ENCODE data around the gene HMG20A.
A peak's percentile ranks its signal among the peaks of the same experiment; 100 is the strongest.
"Not testable (repeated sequence)": the region's sequence is repeated elsewhere in the genome, so short reads cannot be mapped to it uniquely, and the experiment has no call there.

Gene HMG20A

DNA sequence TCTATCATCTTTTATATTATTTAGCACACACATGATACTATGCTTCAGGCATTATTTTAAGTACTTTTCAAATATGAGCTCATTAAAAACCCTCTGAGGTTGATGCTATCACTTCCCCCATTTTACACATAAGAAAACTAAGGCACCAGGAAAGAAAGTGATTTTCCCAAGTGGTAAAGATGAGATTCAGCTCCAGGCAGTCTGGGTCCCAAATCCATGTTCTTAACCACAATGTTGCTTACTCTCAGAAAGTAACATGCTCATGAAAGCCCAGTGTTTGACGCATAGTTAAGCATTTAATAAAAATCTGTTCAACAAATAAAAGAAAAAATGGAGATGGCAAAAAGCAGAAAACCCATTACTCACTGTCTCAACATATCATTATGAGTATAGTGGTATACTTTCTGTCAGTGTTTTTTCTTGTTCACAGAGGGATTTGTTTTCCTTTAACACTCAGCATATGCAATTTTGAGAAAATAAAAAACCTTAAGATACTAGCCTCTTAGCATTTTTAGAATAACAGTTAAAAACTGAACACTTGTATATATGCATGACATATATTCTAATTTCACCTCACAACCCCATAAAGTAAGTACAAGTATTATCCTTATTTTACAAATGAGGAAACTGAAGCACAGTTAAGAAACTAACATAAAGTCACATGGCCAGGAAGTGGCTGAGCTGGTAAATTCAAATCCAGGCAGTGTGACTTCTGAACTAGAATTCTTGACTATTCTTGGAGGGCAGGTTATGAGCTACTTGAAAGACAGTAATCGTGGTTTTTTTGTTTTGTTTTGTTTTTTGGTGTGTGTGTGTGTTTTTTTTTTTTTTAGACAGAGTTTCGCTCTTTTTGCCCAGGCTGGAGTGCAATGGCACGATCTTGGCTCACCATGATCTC lies 11.2 kb upstream of the HMG20A start:
- no peak for DNase-seq

GRCh38 chr15:77410157-77410500 lies 10.6 kb upstream of the HMG20A start:
- DNase-seq: not testable (repeated sequence)

GRCh38 chr15:77410701-77411618 lies 9.7 kb upstream of the HMG20A start:
- no peak for DNase-seq

DNA sequence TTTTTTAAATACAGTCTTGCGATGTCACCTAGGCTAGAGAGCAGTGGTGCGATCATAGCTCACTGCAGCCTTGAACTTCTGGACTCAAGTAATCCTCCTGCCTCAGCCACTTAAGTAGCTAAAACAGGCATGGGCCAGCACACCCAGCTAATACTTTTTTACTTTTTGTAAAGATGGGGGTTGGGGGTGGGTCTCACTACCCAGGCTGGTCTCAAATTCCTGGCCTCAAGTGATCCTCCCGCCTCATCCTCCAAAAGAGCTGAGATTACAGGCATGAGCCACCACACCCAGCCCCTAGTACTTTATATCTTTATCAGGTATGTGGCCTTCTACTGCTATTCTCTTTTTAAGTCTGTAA lies 9.1 kb upstream of the HMG20A start:
- DNase-seq: no peak

DNA sequence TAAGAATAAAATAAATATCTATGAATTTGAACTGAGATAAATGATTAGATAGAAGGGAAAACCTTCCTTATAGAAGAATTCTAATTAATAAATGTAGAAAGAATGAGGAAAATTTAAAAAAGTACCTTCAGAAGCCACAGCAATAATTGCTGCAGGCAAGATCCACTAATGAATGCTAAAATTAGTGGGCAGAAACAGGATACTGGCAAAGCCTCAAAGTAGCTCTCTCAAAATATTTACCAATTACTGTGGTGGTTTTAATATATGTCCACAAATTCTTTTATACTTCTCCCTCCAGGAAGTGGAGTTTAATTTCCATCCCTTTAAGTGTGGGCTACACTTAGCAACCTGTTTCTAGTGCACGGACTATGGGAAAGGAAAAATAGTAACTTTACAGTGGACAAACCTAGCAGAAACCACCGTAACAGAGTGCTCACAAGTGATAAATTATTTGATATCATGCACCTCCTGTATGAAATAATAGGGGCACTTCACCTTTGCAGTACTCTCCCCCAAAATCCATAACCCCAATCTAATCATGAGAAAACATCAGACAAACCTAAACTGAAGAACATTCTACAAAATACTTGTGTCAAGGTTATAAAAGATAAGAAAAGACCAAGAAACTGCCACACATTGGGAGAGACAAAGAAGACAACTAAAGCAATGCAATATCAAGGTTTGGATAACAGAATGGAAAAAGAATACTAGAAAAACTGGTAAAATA lies 7.6 kb upstream of the HMG20A start:
- DNase-seq: no peak

DNA sequence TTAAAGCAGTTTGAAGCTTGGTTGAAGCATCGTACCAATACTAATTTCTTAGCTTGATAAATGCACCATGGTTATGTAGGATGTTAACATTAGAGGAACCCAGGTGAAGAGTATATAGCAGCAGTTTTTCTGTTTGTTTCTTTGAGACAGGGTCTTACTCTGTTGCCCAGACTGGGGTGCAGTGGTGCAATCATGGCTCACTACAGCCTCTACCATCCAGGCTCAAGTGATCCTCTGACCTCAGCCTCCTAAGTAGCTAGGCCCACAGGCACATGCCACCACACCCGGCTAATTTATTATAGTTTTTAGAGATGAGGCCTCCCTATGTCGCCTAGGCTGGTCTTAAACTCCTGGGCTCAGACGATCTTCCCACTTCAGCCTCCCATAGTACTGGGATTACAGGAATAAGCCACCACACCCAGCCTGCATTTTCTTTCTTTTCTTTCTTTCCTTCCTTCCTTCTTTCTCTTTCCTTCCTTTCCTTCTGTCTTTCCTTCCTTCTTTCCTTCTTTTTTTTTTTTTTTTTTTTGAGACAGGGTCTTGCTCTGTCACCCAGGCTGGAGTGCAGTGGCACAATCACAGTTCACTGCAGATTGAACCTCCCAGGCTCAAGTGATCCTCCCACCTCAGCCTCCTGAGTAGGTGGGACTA lies 6.9 kb upstream of the HMG20A start:
- DNase-seq: no peak

DNA sequence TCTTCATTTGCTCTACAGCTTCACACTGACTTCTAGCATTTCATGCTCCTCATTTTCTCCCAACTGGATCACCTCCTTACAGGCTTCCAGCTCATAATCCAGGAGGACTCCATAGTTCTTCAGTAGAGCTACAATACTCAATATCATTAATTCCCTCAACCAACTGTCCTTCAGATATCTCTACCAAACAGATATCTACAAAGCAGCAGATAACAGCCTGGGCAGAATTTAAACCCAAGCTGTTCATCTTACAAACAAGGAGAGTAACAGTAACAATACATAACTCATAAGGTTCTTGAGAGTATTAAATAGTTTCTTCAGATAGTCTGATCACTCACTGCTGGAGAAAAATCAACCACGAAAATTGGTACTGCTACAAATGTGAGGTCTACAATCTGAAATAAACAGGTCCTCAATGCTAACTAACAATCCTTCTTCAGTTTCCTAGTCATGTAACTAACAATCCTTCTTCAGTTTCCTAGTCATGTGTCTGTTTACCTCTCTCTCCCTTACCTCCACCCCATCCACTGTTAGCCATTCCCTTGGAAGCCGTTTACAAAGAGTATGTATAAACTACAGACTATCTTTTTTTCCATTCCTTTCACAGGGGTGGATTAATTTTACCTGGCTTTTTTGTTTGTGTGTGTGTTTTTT lies 5.8 kb upstream of the HMG20A start:
- DNase-seq: no peak

GRCh38 chr15:77415450-77416147 lies 5.1 kb upstream of the HMG20A start:
- no peak for DNase-seq

DNA sequence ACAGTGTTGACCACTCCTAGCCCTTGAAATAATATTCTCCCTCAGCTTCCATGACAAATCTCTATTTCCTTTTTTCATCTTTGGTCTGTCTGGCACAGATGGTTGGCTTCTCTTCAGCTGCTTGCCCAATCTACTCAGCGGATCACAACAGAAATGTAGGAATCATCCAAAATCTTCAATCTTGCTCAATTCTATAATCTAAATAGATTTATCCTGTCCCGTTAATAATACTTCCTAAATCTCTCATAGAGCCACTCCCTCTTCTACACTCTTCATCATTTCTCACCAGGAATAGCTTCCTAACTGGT lies 4.6 kb upstream of the HMG20A start:
- no peak for DNase-seq

DNA sequence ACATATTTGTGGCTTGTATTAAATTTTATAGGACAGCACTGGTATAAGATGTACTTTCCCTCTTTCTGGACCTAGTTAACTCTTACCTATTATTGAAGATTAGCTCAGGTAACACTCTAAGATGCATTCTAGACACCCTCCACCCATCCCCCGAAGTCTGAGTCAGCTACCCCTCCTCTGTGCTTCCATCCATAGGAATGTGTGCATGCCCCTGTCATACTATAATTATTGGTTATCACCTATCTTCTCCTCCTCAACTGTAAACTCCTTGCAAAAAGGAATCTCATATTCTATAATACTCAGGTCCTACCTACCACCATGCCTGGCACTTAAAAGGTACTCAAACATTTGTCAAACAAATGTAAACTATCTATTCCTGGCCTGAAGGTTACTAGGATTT lies 3.7 kb upstream of the HMG20A start:
- DNase-seq: no peak

DNA sequence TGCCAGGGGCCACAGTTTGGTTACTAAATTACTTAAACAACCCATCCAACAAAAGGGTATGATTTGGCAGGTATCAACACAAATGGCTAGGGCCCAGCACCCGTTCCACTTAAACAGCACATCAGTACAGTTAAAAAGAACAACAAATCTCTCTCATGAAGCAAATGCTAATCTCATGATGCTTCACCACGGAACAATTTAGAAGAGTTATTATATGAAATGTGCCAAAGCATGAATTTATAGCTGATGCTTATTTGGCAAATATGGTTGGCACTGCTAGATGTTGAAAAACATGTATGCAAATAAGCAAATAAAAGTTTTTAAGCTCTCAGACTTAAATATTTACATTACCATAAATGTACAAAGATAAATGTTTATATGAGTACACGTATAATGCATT lies 3.1 kb upstream of the HMG20A start:
- no peak for DNase-seq

- no peak for DNase-seq
Observed at GRCh38 chr15:77418391-77418965, 2.2 kb upstream of the HMG20A start.

GRCh38 chr15:77418966-77419835 lies 1.5 kb upstream of the HMG20A start:
- peak; percentile 77 for DNase-seq

DNA sequence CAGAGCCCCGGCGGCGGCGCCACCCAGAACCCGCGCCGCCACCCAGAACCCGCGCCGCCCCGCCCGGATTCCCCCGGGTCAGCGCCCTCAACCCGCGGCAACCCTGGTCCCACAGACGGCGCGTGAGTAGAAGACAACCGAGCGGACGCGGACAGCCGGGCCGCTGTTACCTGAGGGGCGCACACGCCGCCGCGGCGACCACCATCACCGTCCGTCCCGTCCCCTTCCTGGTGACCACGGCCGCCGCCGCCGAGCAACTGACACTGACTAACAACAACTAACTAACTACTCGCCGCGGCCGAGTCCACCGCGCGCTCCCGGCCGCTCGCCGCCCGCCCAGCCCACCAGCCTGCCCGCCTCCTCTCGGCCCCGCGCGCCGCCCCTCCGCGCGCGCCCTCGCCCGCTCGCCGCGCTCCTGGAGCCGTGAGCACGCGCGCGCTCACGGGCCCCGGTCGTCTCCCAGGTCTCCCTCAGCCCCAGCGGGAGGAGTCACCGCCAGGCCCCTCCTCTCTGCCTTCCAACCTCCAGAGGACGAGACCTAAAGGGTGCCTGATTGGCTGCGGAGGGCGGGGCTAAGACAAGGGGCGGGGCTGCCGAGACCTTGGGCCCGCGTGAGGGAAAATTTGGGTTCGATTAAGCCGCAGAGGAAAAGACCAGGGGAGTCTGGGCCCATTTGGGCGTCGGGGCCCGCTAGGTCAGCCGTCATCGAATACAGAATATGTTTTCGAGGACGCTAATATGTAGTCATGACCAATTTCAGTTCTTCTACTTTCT lies 665 bp upstream of the HMG20A start, which contains the start of gene PEAK1:
TSS of gene PEAK1 (minus strand) at position 269 of the 774 bp plus-strand sequence. CDS start 238,178 bp downstream, outside the sequence.
- peak; percentile 98 for DNase-seq

- DNase-seq: no peak
Observed at GRCh38 chr15:77421370-77421700, 647 bp downstream of the HMG20A start.

- DNase-seq: no peak
Observed at GRCh38 chr15:77425104-77425503, 4.4 kb downstream of the HMG20A start.

DNA sequence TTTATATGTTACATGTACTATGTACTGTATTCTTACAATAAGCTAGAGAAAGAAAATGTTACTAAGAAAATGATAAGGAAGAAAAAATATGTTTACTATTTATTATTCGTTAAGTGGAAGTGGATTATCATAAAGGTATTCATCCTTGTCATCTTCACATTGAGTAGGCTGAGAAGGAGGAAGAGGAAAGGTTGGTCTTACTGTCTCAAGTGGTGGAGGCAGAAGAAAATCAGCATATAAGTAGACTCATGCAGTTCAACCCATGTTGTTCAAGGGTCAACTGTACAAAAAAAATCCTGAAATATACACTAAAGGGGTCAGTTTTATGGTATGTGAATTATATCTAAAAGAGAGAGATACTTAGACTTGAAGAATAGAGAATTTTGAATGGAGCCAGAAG lies 5.7 kb downstream of the HMG20A start:
- DNase-seq: no peak

GRCh38 chr15:77426871-77427270 lies 6.2 kb downstream of the HMG20A start:
- DNase-seq: no peak

DNA sequence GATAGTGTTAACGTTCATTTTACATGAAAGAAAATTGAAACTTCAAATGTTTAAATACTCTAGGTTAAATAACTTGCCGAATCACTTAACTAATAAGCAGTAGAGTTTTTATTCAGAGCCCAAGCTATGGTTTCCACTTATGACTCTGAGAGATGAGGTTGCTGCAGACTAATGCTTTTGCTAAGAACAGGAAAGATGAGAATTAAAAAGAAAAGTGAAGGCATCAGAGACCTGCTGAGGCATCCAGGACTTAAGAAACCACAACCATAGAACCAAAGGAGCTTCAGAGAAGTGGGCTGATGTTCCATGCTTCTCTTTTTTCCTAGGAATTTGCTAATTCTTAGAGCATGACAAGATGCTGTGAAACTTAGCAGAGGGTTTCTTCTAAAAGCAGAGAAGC lies 9.5 kb downstream of the HMG20A start:
- DNase-seq: no peak

DNA sequence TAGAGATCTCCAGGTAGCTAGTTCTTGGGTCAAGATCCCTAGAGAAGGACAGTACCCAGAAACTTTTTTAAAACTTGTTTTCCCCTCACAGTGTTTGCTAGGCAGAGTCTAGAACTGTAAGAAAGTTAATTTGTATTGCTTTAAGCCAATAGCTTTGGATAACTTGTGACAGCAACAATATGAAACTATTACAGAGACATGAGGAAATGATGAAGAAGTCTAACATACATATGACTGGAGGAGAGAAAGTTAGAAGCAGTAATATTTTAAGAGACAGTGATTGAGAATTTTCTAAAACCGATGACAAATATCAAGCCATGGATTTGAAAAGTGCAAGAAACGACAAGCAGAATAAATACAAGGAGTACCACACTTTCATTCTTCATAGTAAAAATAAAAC lies 10.0 kb downstream of the HMG20A start:
- DNase-seq: no peak

All from activated CD8-positive, alpha-beta memory T cell treated with anti-CD3 and anti-CD28 coated beads, Interleukin-2, amount 50 U/mL, for 48 hours (primary cell).